Skeletal muscle cell (primary cell): ENCODE results near the gene FRMD3.

Experiments
- DNase-seq: peaks from one replicate; pipeline ENCODE4 v3.0.0-alpha.2; 2010; ENCODE audit warnings: low read depth
- H3K4me3 ChIP-seq: 2 replicates; pipeline ENCODE4 v1.5.1; 2011; ENCODE audit warnings: low read depth, mild to moderate bottlenecking, control low read depth, low read length, moderate library complexity

The FRMD3 gene

GRCh38 chr9:83315649-83316048 lies 222.6 kb downstream of the FRMD3 start:
- DNase-seq: no peak
- H3K4me3 ChIP-seq: no peak overlapping the region

GRCh38 chr9:83313781-83314180 lies 224.4 kb downstream of the FRMD3 start:
- DNase-seq: no peak
- no peak overlapping the region for H3K4me3 ChIP-seq

- DNase-seq: no peak
- no peak overlapping the region for H3K4me3 ChIP-seq
These were observed 225.7 kb downstream of the FRMD3 start for GRCh38 chr9:83312537-83312936.

- no peak for DNase-seq
These were observed 231.0 kb downstream of the FRMD3 start for GRCh38 chr9:83307066-83307724.

GRCh38 chr9:83304686-83305085 lies 233.5 kb downstream of the FRMD3 start:
- peak; percentile 96 for DNase-seq
- no peak overlapping the region for H3K4me3 ChIP-seq

More at GRCh38 chr9:83307066-83307724, 231.0 kb downstream of the FRMD3 start:
- no peak overlapping the region for H3K4me3 ChIP-seq

- no peak overlapping the region for H3K4me3 ChIP-seq
- DNase-seq: peak; percentile 49
These were observed 238.6 kb downstream of the FRMD3 start for GRCh38 chr9:83299571-83299970.

- H3K4me3 ChIP-seq: no peak overlapping the region
- DNase-seq: no peak
These were observed 239.1 kb downstream of the FRMD3 start for GRCh38 chr9:83299094-83299493.

GRCh38 chr9:83296123-83296522 lies 242.1 kb downstream of the FRMD3 start:
- no peak overlapping the region for H3K4me3 ChIP-seq
- no peak for DNase-seq

GRCh38 chr9:83294816-83295215 lies 243.4 kb downstream of the FRMD3 start:
- no peak overlapping the region for H3K4me3 ChIP-seq
- DNase-seq: no peak

- H3K4me3 ChIP-seq: no peak overlapping the region
- DNase-seq: no peak
These were observed 247.0 kb downstream of the FRMD3 start for GRCh38 chr9:83291196-83291595.

- H3K4me3 ChIP-seq: no peak overlapping the region
- no peak for DNase-seq
These were observed 247.5 kb downstream of the FRMD3 start for GRCh38 chr9:83290692-83291091.

- no peak overlapping the region for H3K4me3 ChIP-seq
- peak; percentile 17 for DNase-seq
These were observed 251.2 kb downstream of the FRMD3 start for GRCh38 chr9:83287021-83287420.

GRCh38 chr9:83285445-83286225 lies 252.6 kb downstream of the FRMD3 start:
- H3K4me3 ChIP-seq: no peak overlapping the region
- no peak for DNase-seq

- no peak overlapping the region for H3K4me3 ChIP-seq
- DNase-seq: no peak
These were observed 253.5 kb downstream of the FRMD3 start for GRCh38 chr9:83284746-83285145.

- DNase-seq: no peak
These were observed 254.7 kb downstream of the FRMD3 start for GRCh38 chr9:83283528-83283927.

GRCh38 chr9:83281306-83282255 lies 256.6 kb downstream of the FRMD3 start:
- DNase-seq: peak; percentile 45
- no peak overlapping the region for H3K4me3 ChIP-seq

More at GRCh38 chr9:83283528-83283927, 254.7 kb downstream of the FRMD3 start:
- H3K4me3 ChIP-seq: no peak overlapping the region

GRCh38 chr9:83280790-83281189 lies 257.4 kb downstream of the FRMD3 start:
- no peak overlapping the region for H3K4me3 ChIP-seq

GRCh38 chr9:83280268-83280667 lies 257.9 kb downstream of the FRMD3 start:
- DNase-seq: peak; percentile 21

More at GRCh38 chr9:83280790-83281189, 257.4 kb downstream of the FRMD3 start:
- no peak for DNase-seq

GRCh38 chr9:83274787-83275186 lies 263.4 kb downstream of the FRMD3 start:
- H3K4me3 ChIP-seq: no peak overlapping the region
- no peak for DNase-seq

More at GRCh38 chr9:83280268-83280667, 257.9 kb downstream of the FRMD3 start:
- H3K4me3 ChIP-seq: no peak overlapping the region

GRCh38 chr9:83271665-83272071 lies 266.5 kb downstream of the FRMD3 start:
- no peak overlapping the region for H3K4me3 ChIP-seq
- no peak for DNase-seq
